Lung (tissue), 12 donors: ENCODE results near the gene EXOC2. TPM values are rescaled to one million over a fixed set of nuclear protein-coding genes. Genes with fewer than 3 reads are reported as not detected.
A peak's percentile ranks its signal among the peaks of the same experiment; 100 is the strongest.

Experiments used
- ATAC-seq: fragments of 200-7000 bp; cut with Tn5 transposase; one replicate; pipeline ENCODE4 v1.9.1; 2020; ENCODE audit warnings: moderate number of reproducible peaks; ENCODE audit not compliant: insufficient read depth, low FRiP score
- DNase-seq, 3 donors: peaks; one replicate each; pipeline ENCODE4 v3.0.0-alpha.2; 2013 to 2017
- H3K27ac ChIP-seq, 2 donors: one replicate each; pipeline ENCODE4 v1.5.1; 2013; ENCODE audit warnings: mild to moderate bottlenecking in 2 of 2, moderate library complexity in 2 of 2, control low read depth in 1 of 2, inconsistent platforms in 1 of 2, low read depth in 1 of 2, low read length in 1 of 2
- H3K27me3 ChIP-seq, 3 donors: one replicate each; pipeline ENCODE4 v1.5.1; 2013; ENCODE audit warnings: low read length in 2 of 3; ENCODE audit not compliant: control insufficient read depth in 3 of 3, insufficient read depth in 3 of 3
- H3K36me3 ChIP-seq, 4 donors: one replicate each; pipeline ENCODE4 v1.5.1; 2013; ENCODE audit warnings: low read length in 4 of 4, mild to moderate bottlenecking in 1 of 4, moderate library complexity in 1 of 4; ENCODE audit not compliant: control insufficient read depth in 4 of 4, insufficient read depth in 4 of 4
- H3K4me1 ChIP-seq, 5 donors: one replicate each; pipeline ENCODE4 v1.5.1; 2013; ENCODE audit warnings: low read length in 5 of 5, mild to moderate bottlenecking in 2 of 5, moderate library complexity in 1 of 5; ENCODE audit not compliant: control insufficient read depth in 5 of 5, insufficient read depth in 5 of 5
- H3K4me3 ChIP-seq: one replicate; pipeline ENCODE4 v1.5.1; 2013; ENCODE audit warnings: mild to moderate bottlenecking, control low read depth, moderate library complexity
- H3K9ac ChIP-seq, 2 donors: one replicate each; pipeline ENCODE4 v1.5.1; 2013; ENCODE audit warnings: low read length in 2 of 2, control low read depth in 1 of 2; ENCODE audit not compliant: insufficient read depth in 1 of 2
- H3K9me3 ChIP-seq, 4 donors: one replicate each; pipeline ENCODE4 v1.5.1; 2013; ENCODE audit warnings: low read length in 3 of 4, mild to moderate bottlenecking in 1 of 4, moderate library complexity in 1 of 4; ENCODE audit not compliant: control insufficient read depth in 4 of 4, insufficient read depth in 3 of 4
- CTCF ChIP-seq: IDR thresholded peaks from 2 replicates; pipeline ENCODE4 v1.5.1; 2012; ENCODE audit warnings: mild to moderate bottlenecking; ENCODE audit errors: control extremely low read depth, extremely low read depth
- WGBS, 2 donors: extraction: QIAGEN DNeasy Blood & Tissue Kit; methylation state at CpG; one replicate each; pipeline ENCODE4 v1.1.7; 2013; 5-methylcytosine and 5-hydroxymethylcytosine counted together
- polyA plus RNA-seq, 2 donors: library from polyadenylated mRNA; stranded (reverse); fragments of 200-250 nt; gene quantifications; one replicate each; pipeline ENCODE4 v1.2.1, GENCODE V29; 2013
- total RNA-seq, 2 donors: library from RNA; depleted of rRNA in 1 of 2; stranded (reverse); fragments of >200 nt in 1 of 2; gene quantifications; one replicate each; pipeline ENCODE4 v1.2.1, GENCODE V29; 2014 to 2021
- donor health status: control.
- donor health status: control.
- donor health status: Bipolar disorder and iron deficiency.
- donor health status: healthy.
- donor health status: DM: yes; HTN: yes; CAD: no.

EXOC2 gene
- total and polyA plus RNA-seq, 4 donors: 6.3 to 33.0 (median 12.8) TPM

- Histone ChIP-seq H3K4me1 (peaks cover 0 to 8% (median 4%) of the 10 kb centered on the region in 5 donors), H3K36me3 (peaks cover 0 to 8% (median 3%) of the 10 kb centered on the region in 4 donors), H3K27ac (no peak overlapping the region), H3K4me3 (no peak overlapping the region), H3K27me3 (no peaks in the 10 kb centered on the region), H3K9ac (no peak overlapping the region), H3K9me3 (peaks cover 0 to 6% (median 0%) of the 10 kb centered on the region in 4 donors)
- 56 to 77% methylated on average over 3 of the region's 3 CpGs for WGBS, 2 donors
- DNase-seq: peak in 1 of 3 donors; percentile 32
- no peak for ATAC-seq
- TF ChIP-seq CTCF: no peak
Observed at GRCh38 chr6:652865-653264, 40.1 kb downstream of the EXOC2 start.

- H3K27me3 ChIP-seq: no peaks in the 10 kb centered on the region
- no peak overlapping the region for H3K9ac ChIP-seq
- WGBS, 2 donors: 60 to 78% methylated on average over 4 of the region's 4 CpGs
- ATAC-seq: no peak
- peaks cover 0 to 8% (median 0%) of the 10 kb centered on the region in 5 donors for H3K4me1 ChIP-seq
- H3K9me3 ChIP-seq: no peaks in the 10 kb centered on the region
- no peak overlapping the region for H3K27ac ChIP-seq
- no peak for TF ChIP-seq CTCF
- no peak overlapping the region for H3K4me3 ChIP-seq
- DNase-seq: peak in 2 of 3 donors; percentile 24 to 25
- peaks cover 0 to 2% (median 0%) of the 10 kb centered on the region in 4 donors for H3K36me3 ChIP-seq
Observed at GRCh38 chr6:650098-650497, 42.8 kb downstream of the EXOC2 start.

- Histone ChIP-seq H3K4me1 (no peaks in the 10 kb centered on the region), H3K9ac (no peak overlapping the region), H3K27ac (no peak overlapping the region), H3K36me3 (no peaks in the 10 kb centered on the region), H3K27me3 (no peaks in the 10 kb centered on the region), H3K9me3 (peaks cover 0 to 3% (median 0%) of the 10 kb centered on the region in 4 donors), H3K4me3 (no peak overlapping the region)
- no peak for TF ChIP-seq CTCF
- no peak for DNase-seq
- ATAC-seq: no peak
Observed at GRCh38 chr6:642805-643204, 50.1 kb downstream of the EXOC2 start.
